Uterus (tissue), 4 donors: ENCODE data around the gene ZC3H18. TPM values are rescaled to one million over a fixed set of nuclear protein-coding genes. Genes with fewer than 3 reads are reported as not detected.

Experiments used
- DNase-seq, 2 donors: peaks; one replicate each; pipeline ENCODE4 v3.0.0-alpha.2; 2019 to 2020
- H3K27ac ChIP-seq, 2 donors: fragments of 200-600 bp; sonication (generic); 1 replicate in 1 of 2; 2 replicates in 1 of 2; pipeline ENCODE4 v1.5.1; 2016 to 2018
- H3K27me3 ChIP-seq, 2 donors: fragments of 200-600 bp; sonication (generic); one replicate each; pipeline ENCODE4 v1.5.1; 2018 to 2019; ENCODE audit warnings: control low read depth in 1 of 2
- H3K36me3 ChIP-seq, 2 donors: fragments of 200-600 bp; sonication (generic); one replicate each; pipeline ENCODE4 v1.5.1; 2019; ENCODE audit warnings: control low read depth in 1 of 2
- H3K4me1 ChIP-seq, 2 donors: fragments of 200-600 bp; sonication (generic); one replicate each; pipeline ENCODE4 v1.5.1; 2018 to 2019; ENCODE audit warnings: control low read depth in 1 of 2
- H3K4me3 ChIP-seq, 2 donors: fragments of 200-600 bp; sonication (generic); 1 replicate in 1 of 2; 2 replicates in 1 of 2; pipeline ENCODE4 v1.5.1; 2018 to 2019; ENCODE audit warnings: mild to moderate bottlenecking in 1 of 2
- H3K9me3 ChIP-seq, 2 donors: fragments of 200-600 bp; sonication (generic); one replicate each; pipeline ENCODE4 v1.5.1; 2019; ENCODE audit warnings: control low read depth in 1 of 2
- POLR2A ChIP-seq, 2 donors: fragments of 450-650 bp; IDR thresholded peaks; one replicate each; pipeline ENCODE4 v1.6.1; 2016; ENCODE audit warnings: antibody characterized with exemption in 2 of 2, mild to moderate bottlenecking in 1 of 2, moderate library complexity in 1 of 2
- intact Hi-C: fragments of 100-400 bp; cut with DNase I; formaldehyde crosslinking; loops from one replicate; pipeline ENCODE4 v1.15.1; 2023; ENCODE audit warnings: low total_unique reads
- total RNA-seq, 4 donors: library from RNA; depleted of rRNA in 3 of 4; stranded (reverse); fragments of >200 nt in 3 of 4; gene quantifications; one replicate each; pipeline versions ENCODE4 v1.1.0 to v1.2.4, GENCODE V29; 2014 to 2023
- TF ChIP-seq, protein P1 (sequence below), 4 experiments: fragments of 200-600 bp in 2 of 4; fragments of 450-650 bp in 2 of 4; sonication (generic) in 2 of 4; IDR thresholded peaks; one replicate each; pipeline ENCODE4 v1.5.1; 2016 to 2019; ENCODE audit warnings: antibody characterized with exemption in 4 of 4, mild to moderate bottlenecking in 2 of 4, moderate library complexity in 1 of 4
- donor health status: DM: yes; HTN: yes; CAD: no.

ZC3H18 gene
- total RNA-seq, 4 donors from 2014 or later: 0.88 to 58.8 (median 9.5) TPM

DNA sequence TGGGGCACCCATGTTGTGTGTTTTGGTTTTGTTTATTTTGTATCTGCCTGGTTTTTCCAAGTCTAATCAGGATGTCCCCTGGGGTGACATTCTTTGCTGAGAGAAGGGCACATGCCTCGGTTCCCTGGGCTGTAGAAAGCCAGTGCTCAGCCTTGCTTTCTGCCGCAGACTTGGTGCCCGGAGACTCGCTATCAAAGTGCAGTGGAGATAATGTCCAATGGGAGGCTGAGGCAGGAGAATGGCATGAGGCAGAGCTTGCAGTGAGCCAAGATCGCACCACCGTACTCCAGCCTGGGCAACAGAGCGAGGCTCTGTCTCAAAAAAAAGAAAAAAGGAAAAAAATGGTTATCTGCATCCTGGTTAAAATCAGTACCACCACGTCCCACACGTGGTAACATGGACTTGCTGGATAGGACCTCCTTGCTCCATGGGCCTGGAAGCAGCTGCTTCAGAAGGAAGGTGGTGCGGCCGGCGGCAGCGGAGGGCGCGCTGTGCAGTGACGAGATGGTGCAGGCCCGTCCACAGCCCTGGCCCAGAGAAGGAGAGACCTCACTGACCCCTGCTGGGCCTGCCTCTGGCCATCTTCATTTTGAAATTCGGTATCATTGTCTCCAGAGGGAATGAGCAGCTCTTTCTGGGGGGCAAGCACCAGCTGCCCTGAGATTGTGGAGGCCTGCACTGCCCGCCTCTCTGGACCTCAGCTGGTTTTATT, 48.9 kb downstream of the ZC3H18 start:
- H3K4me1 ChIP-seq: no peaks in the 10 kb centered on the region
- DNase-seq: no peak
- no peak overlapping the region for H3K4me3 ChIP-seq
- H3K9me3 ChIP-seq: no peaks in the 10 kb centered on the region
- H3K27me3 ChIP-seq: no peaks in the 10 kb centered on the region
- no peak overlapping the region for H3K27ac ChIP-seq
- H3K36me3 ChIP-seq: no peaks in the 10 kb centered on the region
- intact Hi-C loops: no loop called here
- TF ChIP-seq, protein P1, sequence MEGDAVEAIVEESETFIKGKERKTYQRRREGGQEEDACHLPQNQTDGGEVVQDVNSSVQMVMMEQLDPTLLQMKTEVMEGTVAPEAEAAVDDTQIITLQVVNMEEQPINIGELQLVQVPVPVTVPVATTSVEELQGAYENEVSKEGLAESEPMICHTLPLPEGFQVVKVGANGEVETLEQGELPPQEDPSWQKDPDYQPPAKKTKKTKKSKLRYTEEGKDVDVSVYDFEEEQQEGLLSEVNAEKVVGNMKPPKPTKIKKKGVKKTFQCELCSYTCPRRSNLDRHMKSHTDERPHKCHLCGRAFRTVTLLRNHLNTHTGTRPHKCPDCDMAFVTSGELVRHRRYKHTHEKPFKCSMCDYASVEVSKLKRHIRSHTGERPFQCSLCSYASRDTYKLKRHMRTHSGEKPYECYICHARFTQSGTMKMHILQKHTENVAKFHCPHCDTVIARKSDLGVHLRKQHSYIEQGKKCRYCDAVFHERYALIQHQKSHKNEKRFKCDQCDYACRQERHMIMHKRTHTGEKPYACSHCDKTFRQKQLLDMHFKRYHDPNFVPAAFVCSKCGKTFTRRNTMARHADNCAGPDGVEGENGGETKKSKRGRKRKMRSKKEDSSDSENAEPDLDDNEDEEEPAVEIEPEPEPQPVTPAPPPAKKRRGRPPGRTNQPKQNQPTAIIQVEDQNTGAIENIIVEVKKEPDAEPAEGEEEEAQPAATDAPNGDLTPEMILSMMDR (IDR thresholded peaks at IDR 0.05): no peak
- TF ChIP-seq POLR2A (IDR thresholded peaks at IDR 0.05): no peak

DNA sequence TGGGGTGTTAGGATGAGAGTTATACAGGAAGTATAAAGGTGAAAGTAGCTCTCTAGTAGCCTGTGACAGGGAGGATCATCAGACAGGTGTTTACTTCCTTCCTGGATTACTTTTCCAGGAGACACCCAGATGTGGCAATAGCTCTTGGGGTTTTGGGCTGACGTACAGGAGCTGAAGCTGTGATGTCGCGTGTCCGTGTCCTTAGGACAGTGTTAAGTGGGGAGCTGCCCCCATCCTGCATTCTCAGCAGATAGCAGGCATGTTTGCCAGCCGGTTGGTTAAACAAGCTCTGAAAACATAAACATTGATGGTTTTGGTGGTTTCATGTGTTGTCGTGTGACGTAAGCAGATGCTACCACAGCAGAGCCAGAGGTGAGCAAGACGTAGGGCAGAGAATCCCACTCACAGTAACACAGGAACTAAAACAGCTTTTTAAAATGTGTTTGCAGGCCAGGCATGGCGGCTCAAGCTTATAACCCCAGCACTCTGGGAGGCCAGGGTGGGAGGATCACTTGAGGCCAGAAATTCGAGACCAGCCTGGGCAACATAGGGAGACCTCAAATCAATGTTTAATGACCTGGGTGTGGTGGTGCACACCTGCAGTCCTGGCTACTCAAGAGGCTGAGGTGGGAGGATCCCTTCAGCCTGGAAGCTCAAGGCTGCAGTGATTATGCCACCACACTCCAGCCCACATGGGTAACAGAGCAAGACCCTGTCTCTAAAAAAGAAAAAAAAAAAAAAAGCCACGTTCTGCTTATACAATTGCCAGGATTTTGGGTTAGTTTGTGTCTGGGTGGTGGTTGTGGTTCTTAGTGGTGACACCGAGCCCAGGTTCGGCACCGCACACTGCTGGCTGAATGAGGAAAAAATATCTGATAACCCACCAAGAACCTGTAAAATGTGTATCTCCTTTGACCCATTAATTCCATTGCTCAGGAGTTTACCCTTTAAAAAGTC, 49.9 kb downstream of the ZC3H18 start:
- Histone ChIP-seq H3K27ac (no peak overlapping the region), H3K4me3 (no peak overlapping the region), H3K9me3 (no peaks in the 10 kb centered on the region), H3K4me1 (no peaks in the 10 kb centered on the region), H3K27me3 (no peaks in the 10 kb centered on the region), H3K36me3 (no peaks in the 10 kb centered on the region)
- TF ChIP-seq POLR2A (IDR thresholded peaks at IDR 0.05): no peak
- TF ChIP-seq, protein P1 (IDR thresholded peaks at IDR 0.05): no peak
- intact Hi-C loops: no loop called here
- DNase-seq: no peak

DNA sequence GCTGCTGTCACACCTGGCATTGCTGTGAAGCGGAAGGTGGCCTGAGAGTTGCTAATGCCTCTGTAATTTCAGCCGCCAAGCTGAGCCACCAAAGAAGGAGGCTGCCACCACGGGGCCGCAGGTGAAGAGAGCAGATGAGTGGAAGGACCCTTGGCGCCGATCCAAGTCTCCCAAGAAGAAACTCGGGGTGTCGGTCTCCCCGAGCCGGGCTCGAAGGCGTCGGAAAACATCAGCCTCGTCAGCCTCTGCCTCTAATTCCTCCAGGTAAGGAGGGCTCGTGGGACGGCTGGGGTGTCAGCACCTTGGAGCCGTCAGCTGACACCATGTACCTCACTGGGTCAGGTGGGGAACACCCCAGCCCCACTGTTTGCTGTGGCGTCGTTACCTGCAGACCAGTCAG, 51.9 kb downstream of the ZC3H18 start:
- no peak for TF ChIP-seq POLR2A (IDR thresholded peaks at IDR 0.05)
- TF ChIP-seq, protein P1 (IDR thresholded peaks at IDR 0.05): no peak
- Histone ChIP-seq H3K27me3 (no peaks in the 10 kb centered on the region), H3K27ac (no peak overlapping the region), H3K36me3 (no peaks in the 10 kb centered on the region), H3K9me3 (no peaks in the 10 kb centered on the region), H3K4me3 (no peak overlapping the region), H3K4me1 (no peaks in the 10 kb centered on the region)
- DNase-seq: no peak
- intact Hi-C loops: no loop called here

DNA sequence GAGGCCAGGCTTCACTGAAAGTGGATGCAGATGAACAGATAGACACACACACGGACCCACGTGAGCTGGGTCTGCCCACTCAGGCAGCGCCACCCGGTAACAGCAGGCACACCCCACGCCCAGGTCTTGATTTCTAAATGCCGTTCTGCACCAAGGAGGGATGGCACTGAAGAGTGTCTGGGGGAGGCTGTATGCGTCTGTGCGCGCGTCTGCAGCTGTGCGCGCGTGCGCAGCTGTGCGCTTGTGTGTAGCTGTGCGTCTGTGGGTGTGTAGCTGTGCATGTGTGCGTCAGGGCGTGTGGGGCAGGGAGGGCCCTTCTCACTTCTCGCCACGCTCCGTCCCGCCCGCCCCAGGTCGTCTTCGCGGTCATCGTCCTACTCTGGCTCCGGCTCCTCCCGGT, 52.7 kb downstream of the ZC3H18 start:
- Histone ChIP-seq H3K27ac (no peak overlapping the region), H3K27me3 (no peaks in the 10 kb centered on the region), H3K36me3 (no peaks in the 10 kb centered on the region), H3K9me3 (no peaks in the 10 kb centered on the region), H3K4me1 (no peaks in the 10 kb centered on the region), H3K4me3 (no peak overlapping the region)
- TF ChIP-seq POLR2A (IDR thresholded peaks at IDR 0.05): no peak
- TF ChIP-seq, protein P1 (IDR thresholded peaks at IDR 0.05): no peak
- intact Hi-C loops: no loop called here
- DNase-seq: no peak

DNA sequence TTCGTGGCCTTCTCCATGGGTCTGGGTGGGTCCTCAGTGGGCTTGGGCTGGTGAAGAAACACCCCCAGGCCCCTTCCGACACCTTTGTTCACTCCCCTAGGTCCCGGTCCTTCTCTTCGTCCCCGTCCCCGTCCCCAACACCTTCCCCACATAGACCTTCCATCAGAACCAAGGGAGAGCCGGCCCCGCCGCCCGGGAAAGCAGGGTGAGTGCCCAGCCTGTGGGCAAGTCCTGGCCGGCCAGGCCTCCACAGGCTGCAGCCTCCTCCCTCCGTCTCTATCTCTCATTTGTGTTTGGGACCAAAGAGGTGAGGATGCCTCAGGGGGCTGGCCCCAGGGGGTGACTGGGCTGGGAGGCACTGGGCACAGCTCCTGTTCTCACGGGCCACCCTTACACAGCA, 53.7 kb downstream of the ZC3H18 start:
- Histone ChIP-seq H3K27ac (no peak overlapping the region), H3K36me3 (no peaks in the 10 kb centered on the region), H3K9me3 (no peaks in the 10 kb centered on the region), H3K27me3 (no peaks in the 10 kb centered on the region), H3K4me1 (no peaks in the 10 kb centered on the region), H3K4me3 (no peak overlapping the region)
- TF ChIP-seq, protein P1 (IDR thresholded peaks at IDR 0.05): no peak
- no peak for TF ChIP-seq POLR2A (IDR thresholded peaks at IDR 0.05)
- intact Hi-C loops: no loop called here
- no peak for DNase-seq
